Measurements from ENCODE around the gene PEX13.
"Not testable (repeated sequence)": the region's sequence is repeated elsewhere in the genome, so short reads cannot be mapped to it uniquely, and the experiment has no call there.

Gene PEX13

GRCh38 chr2:61006486-61007105 is 10.9 kb upstream of the PEX13 start:
- in situ Hi-C loops (cut with MboI; ENCODE audit: low sequenced_read_pairs) = no loop called here

- in situ Hi-C loops (cut with MboI; ENCODE audit: low sequenced_read_pairs) = no loop called here
Measured at GRCh38 chr2:61009355-61009754, 8.2 kb upstream of the PEX13 start.

- in situ Hi-C loops (cut with MboI; ENCODE audit: low sequenced_read_pairs) = no loop called here
Measured at GRCh38 chr2:61011678-61012077, 5.8 kb upstream of the PEX13 start.

GRCh38 chr2:61012303-61012702 is 5.2 kb upstream of the PEX13 start:
- in situ Hi-C loops (cut with MboI; ENCODE audit: low sequenced_read_pairs) = not testable (repeated sequence)

- in situ Hi-C loops (cut with MboI; ENCODE audit: low sequenced_read_pairs) = no loop called here
Measured at GRCh38 chr2:61013382-61013781, 4.1 kb upstream of the PEX13 start.

GRCh38 chr2:61014763-61015162 is 2.8 kb upstream of the PEX13 start:
- in situ Hi-C loops (cut with MboI; ENCODE audit: low sequenced_read_pairs) = no loop called here

GRCh38 chr2:61015976-61016375 is 1.5 kb upstream of the PEX13 start:
- in situ Hi-C loops (cut with MboI; ENCODE audit: low sequenced_read_pairs) = no loop called here

GRCh38 chr2:61016392-61017002 is 1.0 kb upstream of the PEX13 start:
- in situ Hi-C loops (cut with MboI; ENCODE audit: low sequenced_read_pairs) = no loop called here

GRCh38 chr2:61017003-61017555 is 441 bp upstream of the PEX13 start:
- in situ Hi-C loops (cut with MboI; ENCODE audit: low sequenced_read_pairs) = no loop called here

- in situ Hi-C loops (cut with MboI; ENCODE audit: low sequenced_read_pairs) = no loop called here
Measured at GRCh38 chr2:61018318-61018755, 817 bp downstream of the PEX13 start.

GRCh38 chr2:61018798-61019197 is 1.3 kb downstream of the PEX13 start:
- in situ Hi-C loops (cut with MboI; ENCODE audit: low sequenced_read_pairs) = no loop called here

GRCh38 chr2:61021228-61021660 is 3.7 kb downstream of the PEX13 start:
- in situ Hi-C loops (cut with MboI; ENCODE audit: low sequenced_read_pairs) = no loop called here

- in situ Hi-C loops (cut with MboI; ENCODE audit: low sequenced_read_pairs) = no loop called here
Measured at GRCh38 chr2:61023670-61024069, 6.2 kb downstream of the PEX13 start.

- in situ Hi-C loops (cut with MboI; ENCODE audit: low sequenced_read_pairs) = no loop called here
Measured at GRCh38 chr2:61029533-61029932, 12.0 kb downstream of the PEX13 start.

GRCh38 chr2:61034592-61034991 is 17.1 kb downstream of the PEX13 start:
- in situ Hi-C loops (cut with MboI; ENCODE audit: low sequenced_read_pairs) = not testable (repeated sequence)

GRCh38 chr2:61036643-61037042 is 19.1 kb downstream of the PEX13 start:
- in situ Hi-C loops (cut with MboI; ENCODE audit: low sequenced_read_pairs) = not testable (repeated sequence)

GRCh38 chr2:61042807-61043206 is 25.3 kb downstream of the PEX13 start:
- in situ Hi-C loops (cut with MboI; ENCODE audit: low sequenced_read_pairs) = no loop called here

GRCh38 chr2:61044636-61045035 is 27.1 kb downstream of the PEX13 start:
- in situ Hi-C loops (cut with MboI; ENCODE audit: low sequenced_read_pairs) = no loop called here

- in situ Hi-C loops (cut with MboI; ENCODE audit: low sequenced_read_pairs) = no loop called here
Measured at GRCh38 chr2:61045226-61045625, 27.7 kb downstream of the PEX13 start.

- in situ Hi-C loops (cut with MboI; ENCODE audit: low sequenced_read_pairs) = no loop called here
Measured at GRCh38 chr2:61045999-61046398, 28.5 kb downstream of the PEX13 start.

GRCh38 chr2:61055557-61055956 is 38.0 kb downstream of the PEX13 start:
- in situ Hi-C loops (cut with MboI; ENCODE audit: low sequenced_read_pairs) = no loop called here

- in situ Hi-C loops (cut with MboI; ENCODE audit: low sequenced_read_pairs) = no loop called here
Measured at GRCh38 chr2:61057562-61057961, 40.0 kb downstream of the PEX13 start.

Data from HL-60/S4 treated with phorbol 12-myristate 13-acetate at 8.2 ng/mL for 4 days and 3 days (cell line).